Ovary (tissue), 9 donors: ENCODE measurements around the gene NDUFS6. TPM values are rescaled to one million over a fixed set of nuclear protein-coding genes. Genes with fewer than 3 reads are reported as not detected.
"Not testable (repeated sequence)": the region's sequence is repeated elsewhere in the genome, so short reads cannot be mapped to it uniquely, and the experiment has no call there.

Experiments
- DNase-seq, 5 donors: peaks; one replicate each; pipeline ENCODE4 v3.0.0-alpha.2; 2019 to 2020
- H3K27ac ChIP-seq, 2 donors: fragments of 200-600 bp; one replicate each; pipeline versions ENCODE4 v1.5.1 to v1.8.0; 2019 to 2022
- H3K27me3 ChIP-seq: fragments of 200-600 bp; one replicate; pipeline ENCODE4 v1.8.0; 2022
- H3K36me3 ChIP-seq: fragments of 200-600 bp; sonication (generic); one replicate; pipeline ENCODE4 v1.5.1; 2019
- H3K4me1 ChIP-seq: one replicate; pipeline ENCODE4 v1.8.1; 2013; ENCODE audit warnings: mild to moderate bottlenecking, moderate library complexity; ENCODE audit not compliant: insufficient read depth
- H3K4me3 ChIP-seq: fragments of 200-600 bp; sonication (generic); one replicate; pipeline ENCODE4 v1.5.1; 2017
- H3K9me3 ChIP-seq, 2 donors: fragments of 200-600 bp in 1 of 2; sonication (generic) in 1 of 2; one replicate each; pipeline versions ENCODE4 v1.5.1 to v1.8.1; 2013 to 2019; ENCODE audit warnings: mild to moderate bottlenecking in 1 of 2, moderate library complexity in 1 of 2
- EP300 ChIP-seq: sonication (generic); formaldehyde crosslinking; IDR thresholded peaks from one replicate; pipeline ENCODE4 v1.6.1; 2017; ENCODE audit warnings: antibody characterized with exemption
- POLR2A ChIP-seq: fragments of 450-650 bp; IDR thresholded peaks from one replicate; pipeline ENCODE4 v1.6.1; 2017; ENCODE audit warnings: antibody characterized with exemption, mild to moderate bottlenecking, moderate library complexity
- WGBS, 3 donors: extraction: QIAGEN DNeasy Blood & Tissue Kit in 1 of 3; methylation state at CpG; one replicate each; pipeline versions ENCODE4 v1.1.5 to v1.1.7; 2013 to 2017; 5-methylcytosine and 5-hydroxymethylcytosine counted together
- intact Hi-C, 4 donors: fragments of 100-400 bp; cut with DNase I; formaldehyde crosslinking; loops; one replicate each; pipeline versions ENCODE4 v1.11.0 to v1.15.1; 2022 to 2023
- polyA plus RNA-seq, 2 donors: library from polyadenylated mRNA; stranded (reverse); fragments of 200-250 nt in 1 of 2; fragments of 350-450 nt in 1 of 2; fragmentation: Illumina TruSeq in 1 of 2; extraction: RNeasy Lipid Tissue Mini Kit (QIAGEN cat#74804) in 1 of 2; gene quantifications; one replicate each; pipeline ENCODE4 v1.2.3, GENCODE V29; 2013 to 2014
- total RNA-seq, 7 donors: library from RNA; depleted of rRNA in 2 of 7; stranded (reverse); fragments of >200 nt in 2 of 7; fragmentation: NEBNext Ultra II Directional in 3 of 7; extraction: Animal tissue kit (Norgen Biotek cat#: 25700) in 3 of 7; gene quantifications; one replicate each; pipeline versions ENCODE4 v1.1.0 to v1.2.4, GENCODE V29; 2016 to 2023
- TF ChIP-seq, protein P1 (sequence below), 3 donors: fragments of 450-650 bp in 2 of 3; fragments of 200-600 bp in 1 of 3; IDR thresholded peaks; one replicate each; pipeline versions ENCODE4 v1.5.1 to v1.8.0; 2016 to 2022; ENCODE audit warnings: antibody characterized with exemption in 3 of 3, mild to moderate bottlenecking in 1 of 3
- donor health status: DM: no; HTN: no; CAD: no; lungs with moderate emphysema.
- donor health status: DM: no; HTN: no; CAD: no.
- donor health status: Bipolar disorder and iron deficiency.
- donor health status: DM: yes; HTN: yes; CAD: no.
- donor health status: DM: no; HTN: no; CAD: no.
- donor health status: DM: yes; HTN: yes; CAD: no.

Gene NDUFS6
- total and polyA plus RNA-seq, 9 donors: 16.3 to 50.8 (median 21.5) TPM

GRCh38 chr5:1840741-1841521, 39.7 kb downstream of the NDUFS6 start:
- no peak overlapping the region for H3K4me3 ChIP-seq
- DNase-seq: no peak
- H3K36me3 ChIP-seq: no peaks in the 10 kb centered on the region
- H3K9me3 ChIP-seq: no peaks in the 10 kb centered on the region
- intact Hi-C loops: no loop called here
- 36 to 44% (median 39%) methylated on average over 24 to 31 of the region's 31 CpGs for WGBS, 3 donors
- no peaks in the 10 kb centered on the region for H3K27me3 ChIP-seq
- no peak overlapping the region for H3K27ac ChIP-seq
- no peaks in the 10 kb centered on the region for H3K4me1 ChIP-seq
- TF ChIP-seq, protein P1, sequence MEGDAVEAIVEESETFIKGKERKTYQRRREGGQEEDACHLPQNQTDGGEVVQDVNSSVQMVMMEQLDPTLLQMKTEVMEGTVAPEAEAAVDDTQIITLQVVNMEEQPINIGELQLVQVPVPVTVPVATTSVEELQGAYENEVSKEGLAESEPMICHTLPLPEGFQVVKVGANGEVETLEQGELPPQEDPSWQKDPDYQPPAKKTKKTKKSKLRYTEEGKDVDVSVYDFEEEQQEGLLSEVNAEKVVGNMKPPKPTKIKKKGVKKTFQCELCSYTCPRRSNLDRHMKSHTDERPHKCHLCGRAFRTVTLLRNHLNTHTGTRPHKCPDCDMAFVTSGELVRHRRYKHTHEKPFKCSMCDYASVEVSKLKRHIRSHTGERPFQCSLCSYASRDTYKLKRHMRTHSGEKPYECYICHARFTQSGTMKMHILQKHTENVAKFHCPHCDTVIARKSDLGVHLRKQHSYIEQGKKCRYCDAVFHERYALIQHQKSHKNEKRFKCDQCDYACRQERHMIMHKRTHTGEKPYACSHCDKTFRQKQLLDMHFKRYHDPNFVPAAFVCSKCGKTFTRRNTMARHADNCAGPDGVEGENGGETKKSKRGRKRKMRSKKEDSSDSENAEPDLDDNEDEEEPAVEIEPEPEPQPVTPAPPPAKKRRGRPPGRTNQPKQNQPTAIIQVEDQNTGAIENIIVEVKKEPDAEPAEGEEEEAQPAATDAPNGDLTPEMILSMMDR (IDR thresholded peaks at IDR 0.05): no peak
- no peak for TF ChIP-seq EP300
- no peak for TF ChIP-seq POLR2A

GRCh38 chr5:1842004-1842819, 41.0 kb downstream of the NDUFS6 start:
- Histone ChIP-seq H3K9me3 (no peaks in the 10 kb centered on the region), H3K27ac (no peak overlapping the region), H3K4me1 (no peaks in the 10 kb centered on the region), H3K27me3 (no peaks in the 10 kb centered on the region), H3K4me3 (no peak overlapping the region), H3K36me3 (no peaks in the 10 kb centered on the region)
- DNase-seq: no peak
- 40 to 52% (median 44%) methylated on average over 17 of the region's 17 CpGs for WGBS, 3 donors
- intact Hi-C loops: no loop called here
- no peak for TF ChIP-seq POLR2A
- TF ChIP-seq EP300: no peak
- TF ChIP-seq, protein P1 (IDR thresholded peaks at IDR 0.05): no peak

DNA sequence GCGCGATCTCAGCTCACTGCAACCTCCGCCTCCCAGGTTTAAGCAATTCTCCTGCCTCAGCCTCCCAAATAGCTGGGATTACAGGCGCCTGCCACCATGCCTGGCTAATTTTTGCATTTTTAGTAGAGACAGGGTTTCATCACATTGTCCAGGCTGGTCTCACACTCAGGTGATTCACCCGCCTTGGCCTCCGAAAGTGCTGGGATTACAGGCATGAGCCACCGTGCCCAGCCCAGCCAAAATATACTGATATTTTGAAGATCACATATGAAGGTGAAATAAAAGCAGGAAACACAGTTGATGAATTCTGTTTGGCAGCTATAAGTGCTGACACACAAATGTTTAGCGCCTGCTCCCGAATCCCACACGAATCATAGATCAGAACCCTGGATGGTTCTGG, 42.6 kb downstream of the NDUFS6 start:
- H3K4me1 ChIP-seq, H3K4me3 ChIP-seq, DNase-seq, H3K9me3 ChIP-seq, H3K36me3 ChIP-seq, H3K27me3 ChIP-seq, intact Hi-C loops, H3K27ac ChIP-seq: not testable (repeated sequence)
- WGBS, 3 donors: 78 to 92% (median 90%) methylated on average over 10 of the region's 10 CpGs

DNA sequence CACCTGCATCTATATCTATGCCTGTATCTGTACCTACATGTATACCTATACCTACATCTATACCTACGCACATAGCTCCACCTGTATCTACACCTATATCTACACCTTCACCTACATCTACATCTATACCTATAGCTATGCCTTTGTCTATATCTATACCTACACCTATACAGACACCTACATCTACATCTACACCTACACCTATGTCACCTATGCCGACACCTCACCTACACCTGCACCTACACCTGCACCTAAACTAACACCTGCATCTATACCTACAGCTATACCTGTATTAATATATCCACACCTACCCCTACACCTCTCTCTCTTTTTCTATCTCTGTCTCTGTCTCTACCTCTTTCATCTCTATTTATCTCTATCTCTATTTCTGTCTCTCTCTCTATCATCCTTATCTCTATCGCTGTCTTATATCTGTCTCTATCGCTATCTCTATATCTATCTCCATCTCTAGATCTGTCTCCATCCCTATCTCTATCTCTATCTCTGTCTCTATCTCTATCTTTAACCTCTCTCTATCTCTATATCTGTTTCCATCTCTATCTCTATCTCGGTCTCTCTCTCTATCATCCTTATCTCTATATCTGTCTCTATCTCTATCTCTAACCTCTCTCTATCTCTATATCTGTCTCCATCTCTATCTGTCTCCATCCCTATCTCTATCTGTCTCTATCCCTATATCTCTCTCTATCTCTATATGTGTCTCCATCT, 43.7 kb downstream of the NDUFS6 start:
- intact Hi-C loops: no loop called here
- Histone ChIP-seq H3K9me3 (no peaks in the 10 kb centered on the region), H3K4me1 (no peaks in the 10 kb centered on the region), H3K27me3 (no peaks in the 10 kb centered on the region), H3K27ac (no peak overlapping the region), H3K4me3 (no peak overlapping the region), H3K36me3 (no peaks in the 10 kb centered on the region)
- TF ChIP-seq, protein P1 (IDR thresholded peaks at IDR 0.05): no peak
- TF ChIP-seq POLR2A: no peak
- no peak for TF ChIP-seq EP300
- no peak for DNase-seq
- 96 to 97% (median 96%) methylated on average over 5 of the region's 5 CpGs for WGBS, 3 donors
